Small intestine (tissue), 7 donors: ENCODE measurements around the gene EFNA4. TPM values are rescaled to one million over a fixed set of nuclear protein-coding genes. Genes with fewer than 3 reads are reported as not detected.

Experiments used
- DNase-seq, 2 donors: peaks; one replicate each; pipeline versions ENCODE4 v3.0.0 to v3.0.0-alpha.2; 2013
- FAIRE-seq: peaks from 2 replicates; lab custom pipeline; 2012; peaks lifted over from hg19 to GRCh38; lab: Jason Lieb, UNC
- H3K27ac ChIP-seq, 3 donors: one replicate each; pipeline ENCODE4 v1.5.1; 2013; ENCODE audit warnings: low read length in 2 of 3, mild to moderate bottlenecking in 2 of 3, control low read depth in 1 of 3, inconsistent platforms in 1 of 3, low read depth in 1 of 3, moderate library complexity in 1 of 3
- H3K27me3 ChIP-seq, 3 donors: one replicate each; pipeline ENCODE4 v1.6.1; 2013; ENCODE audit warnings: low read length in 3 of 3, inconsistent platforms in 1 of 3; ENCODE audit not compliant: control insufficient read depth in 3 of 3, insufficient read depth in 3 of 3
- H3K36me3 ChIP-seq, 3 donors: one replicate each; pipeline ENCODE4 v1.6.1; 2013; ENCODE audit warnings: low read length in 3 of 3, inconsistent platforms in 1 of 3, low read depth in 1 of 3, mild to moderate bottlenecking in 1 of 3, moderate library complexity in 1 of 3; ENCODE audit not compliant: control insufficient read depth in 3 of 3, insufficient read depth in 2 of 3
- H3K4me1 ChIP-seq, 3 donors: one replicate each; pipeline ENCODE4 v1.6.1; 2013; ENCODE audit warnings: low read length in 2 of 3, inconsistent platforms in 1 of 3, low read depth in 1 of 3, mild to moderate bottlenecking in 1 of 3, moderate library complexity in 1 of 3; ENCODE audit not compliant: control insufficient read depth in 3 of 3, insufficient read depth in 2 of 3
- H3K4me3 ChIP-seq, 3 donors: one replicate each; pipeline ENCODE4 v1.5.1; 2013; ENCODE audit warnings: low read length in 3 of 3, control low read depth in 1 of 3, inconsistent platforms in 1 of 3, low read depth in 1 of 3, mild to moderate bottlenecking in 1 of 3, moderate library complexity in 1 of 3
- H3K9me3 ChIP-seq, 2 donors: one replicate each; pipeline ENCODE4 v1.6.1; 2013; ENCODE audit warnings: low read depth in 1 of 2, low read length in 1 of 2; ENCODE audit not compliant: control insufficient read depth in 2 of 2, insufficient read depth in 1 of 2
- WGBS, 3 donors: extraction: QIAGEN DNeasy Blood & Tissue Kit; methylation state at CpG; one replicate each; pipeline ENCODE4 v1.1.7; 2013; 5-methylcytosine and 5-hydroxymethylcytosine counted together
- polyA plus RNA-seq, 4 donors: library from polyadenylated mRNA; stranded (reverse) in 3 of 4; unstranded in 1 of 4; fragments of 200-250 nt in 3 of 4; fragments of 120-200 nt in 1 of 4; gene quantifications; one replicate each; pipeline versions ENCODE4 v1.2.1 to v1.2.3, GENCODE V29; 2013
- donor health status: healthy with polysubstance abuse.
- donor health status: control.
- donor health status: control.
- donor health status: Bipolar disorder and iron deficiency.
- donor health status: healthy.

The EFNA4 gene
- polyA plus RNA-seq, 4 donors, result 16.8 to 41.3 (median 17.4) TPM

DNA sequence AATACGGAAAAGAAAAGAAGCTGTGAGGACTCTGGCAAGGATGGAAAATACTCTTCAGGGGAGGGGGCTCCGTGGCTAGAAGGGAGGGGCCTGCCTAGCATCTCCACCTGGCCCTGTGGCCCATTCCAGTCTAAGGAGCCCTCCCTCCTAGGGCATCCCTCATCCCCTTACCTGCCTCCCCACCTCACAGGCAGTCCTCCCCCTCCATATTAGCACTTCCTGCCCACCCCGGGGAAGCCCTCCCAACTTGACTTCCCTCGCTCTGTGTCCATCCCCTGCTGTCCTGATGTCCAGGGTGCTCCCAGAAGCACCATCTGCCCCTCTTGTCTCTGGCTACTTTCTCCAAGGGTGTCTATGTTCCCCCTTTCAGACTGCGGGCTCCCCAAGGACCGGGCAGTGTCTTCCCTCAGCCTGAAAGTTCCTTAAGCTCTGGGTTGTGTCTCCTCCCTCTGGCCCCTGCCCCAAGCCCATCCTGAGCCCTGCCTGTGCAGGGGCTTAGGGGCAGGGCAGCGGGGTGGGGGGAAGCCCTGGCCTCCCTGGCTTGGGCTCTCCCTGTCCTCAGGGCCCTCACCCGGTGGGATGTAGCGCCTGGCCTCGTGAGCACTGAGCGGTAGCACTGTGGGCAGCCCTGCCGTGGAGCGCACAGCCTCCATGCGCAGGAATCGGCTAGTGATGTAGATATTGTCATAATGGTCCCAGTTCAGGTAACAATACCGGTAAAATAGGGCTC, 33.9 kb upstream of the EFNA4 start:
- Histone ChIP-seq H3K4me1 (no peaks in the 10 kb centered on the region), H3K36me3 (peaks cover 0 to 2% (median 0%) of the 10 kb centered on the region in 3 donors), H3K27me3 (no peaks in the 10 kb centered on the region), H3K27ac (no peak overlapping the region), H3K4me3 (no peak overlapping the region), H3K9me3 (no peaks in the 10 kb centered on the region)
- DNase-seq (no peak), FAIRE-seq (no peak)
- WGBS, 3 donors, result 84 to 86% (median 85%) methylated on average over 15 to 16 of the region's 16 CpGs

DNA sequence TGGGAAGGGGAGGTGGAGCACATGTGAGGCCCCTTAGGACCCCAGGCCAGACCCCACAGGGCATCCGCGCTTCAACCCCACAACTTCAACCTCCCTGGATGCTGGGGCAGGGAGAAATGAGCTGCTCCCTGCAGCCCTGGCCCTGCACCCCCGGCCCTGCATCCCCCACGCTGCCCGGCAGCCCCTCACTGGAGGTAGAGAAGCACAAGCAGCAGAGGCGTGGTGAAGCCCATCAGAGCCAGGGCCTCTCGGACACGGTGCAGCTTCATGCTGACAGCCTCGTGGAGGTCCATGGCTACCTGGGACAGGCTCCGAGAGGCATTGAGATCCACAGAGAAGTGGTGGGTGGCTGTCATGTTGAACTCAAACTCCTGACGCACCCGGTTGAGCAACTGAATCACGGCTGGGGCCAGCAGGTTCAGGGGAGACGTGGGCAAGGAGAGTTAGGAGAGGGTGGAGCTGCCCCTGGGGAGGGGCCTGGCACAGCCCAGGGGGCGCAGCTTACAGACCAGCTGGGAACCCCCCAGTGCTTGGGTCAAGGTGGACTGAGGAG, 33.2 kb upstream of the EFNA4 start:
- 84 to 86% (median 86%) methylated on average over 15 of the region's 15 CpGs for WGBS, 3 donors
- no peak for DNase-seq

DNA sequence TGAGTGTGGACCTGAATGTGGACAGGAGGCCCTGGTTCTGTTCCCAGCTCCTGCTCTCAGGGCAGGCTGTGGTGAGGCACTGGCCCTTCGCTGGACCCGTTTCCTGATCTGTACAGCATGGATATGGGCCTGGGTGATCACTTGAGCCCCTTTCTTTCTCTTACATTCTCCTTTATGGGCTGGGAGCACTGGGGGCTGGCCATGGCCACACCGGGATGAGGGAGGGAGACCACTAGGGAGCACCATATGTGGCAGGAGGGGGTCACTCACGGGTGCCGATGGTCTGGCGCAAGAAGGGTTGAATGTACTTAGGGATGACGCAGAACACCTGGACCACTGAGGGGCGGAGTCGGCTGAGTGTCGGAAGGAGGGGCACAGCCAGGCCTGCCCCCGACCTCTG, 32.6 kb upstream of the EFNA4 start:
- Histone ChIP-seq H3K27ac (no peak overlapping the region), H3K36me3 (peaks cover 0 to 2% (median 0%) of the 10 kb centered on the region in 3 donors), H3K9me3 (no peaks in the 10 kb centered on the region), H3K27me3 (no peaks in the 10 kb centered on the region), H3K4me1 (no peaks in the 10 kb centered on the region), H3K4me3 (no peak overlapping the region)
- no peak for FAIRE-seq
- 76 to 93% (median 90%) methylated on average over 10 to 11 of the region's 11 CpGs for WGBS, 3 donors
- DNase-seq, result no peak

More for the DNA sequence above, 33.2 kb upstream of the EFNA4 start:
- FAIRE-seq, result no peak
- Histone ChIP-seq H3K36me3 (peaks cover 0 to 2% (median 0%) of the 10 kb centered on the region in 3 donors), H3K9me3 (no peaks in the 10 kb centered on the region), H3K4me1 (no peaks in the 10 kb centered on the region), H3K27ac (no peak overlapping the region), H3K27me3 (no peaks in the 10 kb centered on the region), H3K4me3 (no peak overlapping the region)

DNA sequence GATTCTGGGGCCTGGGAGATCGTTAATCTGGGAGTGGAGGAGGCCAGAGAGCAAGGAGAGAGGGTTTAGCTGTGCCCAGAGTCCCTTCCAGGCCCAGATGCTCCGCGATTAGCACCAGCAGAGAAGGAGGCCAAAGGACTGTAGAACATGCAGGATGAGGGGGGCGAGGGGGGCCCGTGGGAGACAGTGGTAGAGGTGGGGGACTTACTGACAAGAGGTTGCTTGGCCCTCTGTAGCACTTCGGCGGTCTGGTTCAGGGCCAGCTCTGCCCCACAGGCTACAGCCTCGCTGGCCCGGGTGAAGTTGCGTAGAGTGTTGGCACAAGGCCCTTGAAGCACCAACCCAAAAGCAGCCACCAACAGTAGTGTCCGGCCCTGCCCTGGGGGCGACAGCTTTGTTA, 30.7 kb upstream of the EFNA4 start:
- Histone ChIP-seq H3K9me3 (no peaks in the 10 kb centered on the region), H3K36me3 (peaks cover 0 to 2% (median 0%) of the 10 kb centered on the region in 3 donors), H3K4me3 (no peak overlapping the region), H3K27ac (no peak overlapping the region), H3K27me3 (no peaks in the 10 kb centered on the region), H3K4me1 (peaks cover 0 to 3% (median under 1%) of the 10 kb centered on the region in 3 donors)
- FAIRE-seq (no peak), DNase-seq (no peak)
- 83 to 90% (median 88%) methylated on average over 11 to 12 of the region's 12 CpGs for WGBS, 3 donors

DNA sequence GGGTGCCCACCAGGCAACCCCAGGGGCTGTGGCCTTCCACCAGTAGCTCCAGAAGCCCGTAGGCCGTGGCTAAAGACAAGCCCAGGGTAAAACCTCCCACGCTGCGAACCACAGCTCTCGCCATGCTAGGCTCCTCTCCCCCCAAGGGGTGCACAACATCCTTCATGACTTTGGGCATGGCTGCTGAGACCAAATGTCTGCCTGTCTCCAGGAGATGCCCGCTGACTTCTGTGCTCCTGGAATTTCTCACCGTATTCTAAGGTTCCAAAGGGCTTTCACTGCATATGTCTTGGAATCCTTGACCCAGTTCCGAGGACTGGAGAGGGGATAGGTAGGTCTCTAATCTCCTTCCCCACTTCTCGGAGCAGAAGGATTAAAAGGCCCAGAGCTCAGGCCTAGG, 30.0 kb upstream of the EFNA4 start, which contains the start of the genes DCST1 and DCST2:
Gene DCST1, plus strand, starts transcription at position 301 of the 400 bp plus-strand sequence. CDS start 213 bp downstream, outside the sequence.
Gene DCST2, minus strand, starts transcription at position 258 of the 400 bp plus-strand sequence. Its CDS starts 80 bp downstream, at position 178.
- H3K4me1 ChIP-seq, result peaks cover 0 to 7% (median 6%) of the 10 kb centered on the region in 3 donors
- no peak for DNase-seq
- H3K36me3 ChIP-seq, result peaks cover 0 to 2% (median 0%) of the 10 kb centered on the region in 3 donors
- H3K27me3 ChIP-seq, result no peaks in the 10 kb centered on the region
- H3K27ac ChIP-seq, result no peak within 1 kb of the TSS
- no peak within 1 kb of the TSS for H3K4me3 ChIP-seq
- FAIRE-seq, result no peak
- 89 to 95% (median 93%) methylated on average over 9 of the region's 9 CpGs for WGBS, 3 donors
- H3K9me3 ChIP-seq, result no peaks in the 10 kb centered on the region

DNA sequence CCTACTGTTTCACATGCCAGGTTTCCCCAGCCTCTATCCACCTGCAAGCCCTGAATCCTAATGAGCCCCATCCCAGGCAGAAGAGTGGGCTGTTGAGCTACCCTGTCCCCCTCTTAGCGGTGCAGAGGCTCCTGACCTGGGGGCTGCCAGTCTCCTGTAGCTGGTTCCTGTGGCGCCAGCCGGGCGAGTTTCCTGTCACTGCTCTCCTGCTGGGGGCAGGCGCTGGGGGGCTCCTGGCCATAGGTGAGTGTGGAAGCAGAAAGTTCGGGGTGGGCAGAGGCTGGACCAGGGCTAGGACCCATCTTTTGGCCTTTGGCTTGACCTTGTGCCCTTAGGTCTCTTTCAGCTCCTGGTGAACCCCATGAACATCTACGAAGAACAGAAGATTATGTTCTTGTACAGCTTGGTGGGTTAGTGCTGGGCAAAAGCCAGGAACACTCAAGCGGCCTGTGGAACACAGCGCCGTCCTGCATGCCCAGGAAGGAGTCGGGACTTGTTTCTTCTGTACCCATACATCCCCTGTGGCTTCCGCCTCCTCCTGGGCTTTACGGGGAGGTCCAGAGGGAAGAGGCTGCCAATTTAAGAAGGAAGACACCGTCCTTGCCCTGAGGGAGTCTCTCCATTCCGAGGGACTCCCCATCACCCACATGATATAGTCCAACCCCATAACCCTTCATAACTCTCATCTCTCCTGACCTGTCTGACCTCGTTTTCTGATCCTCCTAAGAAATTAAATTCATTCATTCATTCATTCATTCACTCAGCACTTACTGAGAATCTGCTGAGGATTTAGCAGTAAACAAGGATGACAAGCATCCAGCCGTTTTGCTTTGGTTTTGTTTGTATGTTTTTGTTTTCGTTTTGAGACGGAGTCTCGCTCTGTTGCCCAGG, 29.0 kb upstream of the EFNA4 start:
- FAIRE-seq (no peak), DNase-seq (no peak)
- Histone ChIP-seq H3K27ac (no peak overlapping the region), H3K9me3 (no peaks in the 10 kb centered on the region), H3K4me3 (no peak overlapping the region), H3K4me1 (peaks cover 0 to 12% (median 8%) of the 10 kb centered on the region in 3 donors), H3K36me3 (peaks cover 0 to 2% (median 0%) of the 10 kb centered on the region in 3 donors), H3K27me3 (no peaks in the 10 kb centered on the region)
- WGBS, 3 donors, result 84 to 88% (median 87%) methylated on average over 20 of the region's 20 CpGs

- FAIRE-seq, result no peak
- no peak for DNase-seq
- WGBS, 3 donors, result 83 to 100% (median 92%) methylated on average over 2 of the region's 2 CpGs
- Histone ChIP-seq H3K9me3 (no peaks in the 10 kb centered on the region), H3K27ac (no peak overlapping the region), H3K36me3 (peaks cover 0 to 2% (median 0%) of the 10 kb centered on the region in 3 donors), H3K4me3 (no peak overlapping the region), H3K4me1 (peaks cover 0 to 12% (median 8%) of the 10 kb centered on the region in 3 donors), H3K27me3 (no peaks in the 10 kb centered on the region)
Measured at GRCh38 chr1:155035936-155036335, 27.6 kb upstream of the EFNA4 start.

GRCh38 chr1:155037043-155037442, 26.5 kb upstream of the EFNA4 start:
- FAIRE-seq (no peak), DNase-seq (no peak)
- H3K27ac ChIP-seq, result no peak overlapping the region
- H3K36me3 ChIP-seq, result peaks cover 0 to 2% (median 0%) of the 10 kb centered on the region in 3 donors
- no peaks in the 10 kb centered on the region for H3K9me3 ChIP-seq
- 93 to 95% (median 94%) methylated on average over 3 of the region's 3 CpGs for WGBS, 3 donors
- H3K4me1 ChIP-seq, result peaks cover 0 to 12% (median 8%) of the 10 kb centered on the region in 3 donors
- no peak overlapping the region for H3K4me3 ChIP-seq
- H3K27me3 ChIP-seq, result no peaks in the 10 kb centered on the region
